Transverse colon (tissue), 4 donors: ENCODE data around the gene CSF3R. TPM values are rescaled to one million over a fixed set of nuclear protein-coding genes. Genes with fewer than 3 reads are reported as not detected.

Experiments used
- DNase-seq: peaks from one replicate; pipeline ENCODE4 v3.0.0-alpha.2; 2019
- H3K27ac ChIP-seq, 4 donors: fragments of 200-600 bp; sonication (generic); 2 replicates each; pipeline ENCODE4 v1.5.1; 2016 to 2018; ENCODE audit warnings: inconsistent platforms in 4 of 4
- H3K27me3 ChIP-seq: fragments of 200-600 bp; sonication (generic); 2 replicates; pipeline ENCODE4 v1.5.1; 2017; ENCODE audit warnings: inconsistent platforms
- H3K36me3 ChIP-seq, 4 donors: fragments of 200-600 bp; sonication (generic); 2 replicates each; pipeline ENCODE4 v1.5.1; 2017 to 2019; ENCODE audit warnings: inconsistent platforms in 4 of 4
- H3K4me1 ChIP-seq, 4 donors: fragments of 200-600 bp; sonication (generic); 2 replicates each; pipeline ENCODE4 v1.5.1; 2017 to 2020; ENCODE audit warnings: inconsistent platforms in 4 of 4
- H3K4me3 ChIP-seq, 4 donors: fragments of 200-600 bp; sonication (generic); 1 replicate in 1 of 4; 2 replicates in 3 of 4; pipeline versions ENCODE4 v1.5.1 to v1.6.1; 2017 to 2019; ENCODE audit warnings: inconsistent platforms in 4 of 4
- H3K9me3 ChIP-seq, 2 donors: fragments of 200-600 bp; sonication (generic); 2 replicates each; pipeline ENCODE4 v1.5.1; 2017 to 2019; ENCODE audit warnings: inconsistent platforms in 2 of 2
- EP300 ChIP-seq: sonication (generic); formaldehyde crosslinking; IDR thresholded peaks from one replicate; pipeline ENCODE4 v1.6.1; 2017; ENCODE audit warnings: antibody characterized with exemption, low read depth
- POLR2A ChIP-seq: fragments of 450-650 bp; IDR thresholded peaks from one replicate; pipeline ENCODE4 v1.6.1; 2016; ENCODE audit warnings: antibody characterized with exemption, mild to moderate bottlenecking, moderate library complexity
- POLR2AphosphoS5 ChIP-seq, 3 donors: sonication (generic); formaldehyde crosslinking; IDR thresholded peaks; one replicate each; pipeline ENCODE4 v1.6.1; 2016; ENCODE audit warnings: antibody characterized with exemption in 3 of 3
- WGBS, 2 donors: methylation state at CpG; one replicate each; pipeline ENCODE4 v1.1.5; 2018; ENCODE audit warnings: low coverage in 1 of 2; 5-methylcytosine and 5-hydroxymethylcytosine counted together
- in situ Hi-C, 4 donors: fragments of 200-750 bp; cut with MboI; loops; one replicate each; pipeline versions ENCODE4 v1.15.0 to v1.15.1; 2017; ENCODE audit warnings: low sequenced_read_pairs in 3 of 4, low pct_ligation_motif_present in 1 of 4, low pct_unique_long_range_greater_than_20kb in 1 of 4
- intact Hi-C: fragments of 100-400 bp; cut with DNase I; formaldehyde crosslinking; loops from one replicate; pipeline ENCODE4 v1.15.1; 2023; ENCODE audit warnings: low total_unique reads
- total RNA-seq, 4 donors: library from RNA; depleted of rRNA; stranded (reverse); fragments of >200 nt; gene quantifications; one replicate each; pipeline ENCODE4 v1.1.0, GENCODE V29; 2016
- TF ChIP-seq, protein P1 (sequence below), 5 experiments: fragments of 200-600 bp in 3 of 5; fragments of 450-650 bp in 2 of 5; sonication (generic) in 3 of 5; IDR thresholded peaks; 1 replicate in 2 of 5; 2 replicates in 3 of 5; pipeline ENCODE4 v1.5.1; 2016 to 2017; ENCODE audit warnings: antibody characterized with exemption in 5 of 5, inconsistent platforms in 3 of 5, mild to moderate bottlenecking in 2 of 5, moderate library complexity in 1 of 5

Gene CSF3R
- total RNA-seq, 4 donors from 2014 or later, result 3.8 to 17.1 (median 5.2) TPM

DNA sequence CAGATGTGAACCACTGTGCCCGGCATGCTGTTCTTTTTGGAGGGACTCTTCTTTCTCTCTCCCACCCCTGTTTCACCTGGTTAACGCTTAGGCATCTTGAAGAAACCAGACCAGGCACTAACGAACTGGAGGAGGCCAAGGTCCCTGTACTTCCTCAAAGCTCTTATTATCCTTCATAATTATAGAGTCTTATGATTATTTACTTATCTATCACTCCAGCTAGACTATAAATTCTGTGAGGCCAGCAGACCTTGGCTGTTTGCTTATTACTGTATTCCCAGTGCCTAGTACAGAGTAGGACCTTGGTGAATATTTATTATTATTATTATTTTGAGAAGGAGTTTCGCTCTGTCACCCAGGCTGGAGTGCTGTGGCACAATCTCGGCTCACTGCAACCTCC lies 5.8 kb downstream of the CSF3R start:
- H3K27ac ChIP-seq, result no peak overlapping the region
- intact Hi-C loops, result no loop called here
- no peak for DNase-seq
- no peaks in the 10 kb centered on the region for H3K36me3 ChIP-seq
- in situ Hi-C loops, result no loop called here
- no peaks in the 10 kb centered on the region for H3K27me3 ChIP-seq
- no peak overlapping the region for H3K4me3 ChIP-seq
- TF ChIP-seq POLR2A (no peak), POLR2AphosphoS5 (IDR thresholded peaks at IDR 0.05) (no peak), EP300 (no peak)
- TF ChIP-seq, protein P1, sequence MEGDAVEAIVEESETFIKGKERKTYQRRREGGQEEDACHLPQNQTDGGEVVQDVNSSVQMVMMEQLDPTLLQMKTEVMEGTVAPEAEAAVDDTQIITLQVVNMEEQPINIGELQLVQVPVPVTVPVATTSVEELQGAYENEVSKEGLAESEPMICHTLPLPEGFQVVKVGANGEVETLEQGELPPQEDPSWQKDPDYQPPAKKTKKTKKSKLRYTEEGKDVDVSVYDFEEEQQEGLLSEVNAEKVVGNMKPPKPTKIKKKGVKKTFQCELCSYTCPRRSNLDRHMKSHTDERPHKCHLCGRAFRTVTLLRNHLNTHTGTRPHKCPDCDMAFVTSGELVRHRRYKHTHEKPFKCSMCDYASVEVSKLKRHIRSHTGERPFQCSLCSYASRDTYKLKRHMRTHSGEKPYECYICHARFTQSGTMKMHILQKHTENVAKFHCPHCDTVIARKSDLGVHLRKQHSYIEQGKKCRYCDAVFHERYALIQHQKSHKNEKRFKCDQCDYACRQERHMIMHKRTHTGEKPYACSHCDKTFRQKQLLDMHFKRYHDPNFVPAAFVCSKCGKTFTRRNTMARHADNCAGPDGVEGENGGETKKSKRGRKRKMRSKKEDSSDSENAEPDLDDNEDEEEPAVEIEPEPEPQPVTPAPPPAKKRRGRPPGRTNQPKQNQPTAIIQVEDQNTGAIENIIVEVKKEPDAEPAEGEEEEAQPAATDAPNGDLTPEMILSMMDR (IDR thresholded peaks at IDR 0.05), result no peak
- no peaks in the 10 kb centered on the region for H3K4me1 ChIP-seq
- H3K9me3 ChIP-seq, result no peaks in the 10 kb centered on the region
- 50 to 78% methylated on average over 4 to 5 of the region's 5 CpGs for WGBS, 2 donors

- 87 to 88% methylated on average over 3 to 7 of the region's 7 CpGs for WGBS, 2 donors
- H3K27ac ChIP-seq, result no peak overlapping the region
These were observed 6.7 kb downstream of the CSF3R start for GRCh38 chr1:36475910-36476604.

DNA sequence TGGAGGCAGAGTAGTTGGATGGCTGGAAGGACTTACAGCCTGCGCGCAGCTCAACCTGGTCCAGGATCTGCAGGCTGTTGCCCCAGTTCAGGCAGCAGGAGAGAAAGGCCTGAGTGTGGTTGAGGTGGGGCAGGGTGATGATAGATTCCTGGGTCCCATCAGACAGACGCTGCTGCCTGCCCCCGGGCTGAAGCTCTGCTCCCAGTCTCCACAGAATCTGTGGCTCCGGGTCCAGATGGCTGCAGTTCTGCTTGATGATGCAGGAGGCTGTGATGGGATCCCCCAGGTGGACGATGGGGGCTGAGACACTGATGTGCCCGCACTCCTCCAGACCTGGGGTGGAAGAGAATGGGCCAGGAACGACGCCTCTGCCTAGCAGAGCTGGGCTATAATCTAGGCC lies 7.4 kb downstream of the CSF3R start:
- Histone ChIP-seq H3K9me3 (no peaks in the 10 kb centered on the region), H3K4me1 (no peaks in the 10 kb centered on the region), H3K36me3 (no peaks in the 10 kb centered on the region), H3K4me3 (no peak overlapping the region), H3K27me3 (no peaks in the 10 kb centered on the region), H3K27ac (no peak overlapping the region)
- DNase-seq, result no peak
- intact Hi-C loops, result no loop called here
- TF ChIP-seq, protein P1 (IDR thresholded peaks at IDR 0.05), result no peak
- TF ChIP-seq POLR2AphosphoS5 (IDR thresholded peaks at IDR 0.05) (no peak), EP300 (no peak), POLR2A (no peak)
- 75% methylated on average over 9 of the region's 9 CpGs; no CpG with 5 or more reads in 1 of the 2 donors for WGBS, 2 donors
- in situ Hi-C loops, result no loop called here

More at GRCh38 chr1:36475910-36476604, 6.7 kb downstream of the CSF3R start:
- Histone ChIP-seq H3K4me3 (no peak overlapping the region), H3K4me1 (no peaks in the 10 kb centered on the region), H3K27me3 (no peaks in the 10 kb centered on the region), H3K9me3 (no peaks in the 10 kb centered on the region), H3K36me3 (no peaks in the 10 kb centered on the region)
- DNase-seq, result no peak
- TF ChIP-seq, protein P1 (IDR thresholded peaks at IDR 0.05), result no peak
- TF ChIP-seq POLR2AphosphoS5 (IDR thresholded peaks at IDR 0.05) (no peak), EP300 (no peak), POLR2A (no peak)
- intact Hi-C loops (no loop called here), in situ Hi-C loops (no loop called here)

DNA sequence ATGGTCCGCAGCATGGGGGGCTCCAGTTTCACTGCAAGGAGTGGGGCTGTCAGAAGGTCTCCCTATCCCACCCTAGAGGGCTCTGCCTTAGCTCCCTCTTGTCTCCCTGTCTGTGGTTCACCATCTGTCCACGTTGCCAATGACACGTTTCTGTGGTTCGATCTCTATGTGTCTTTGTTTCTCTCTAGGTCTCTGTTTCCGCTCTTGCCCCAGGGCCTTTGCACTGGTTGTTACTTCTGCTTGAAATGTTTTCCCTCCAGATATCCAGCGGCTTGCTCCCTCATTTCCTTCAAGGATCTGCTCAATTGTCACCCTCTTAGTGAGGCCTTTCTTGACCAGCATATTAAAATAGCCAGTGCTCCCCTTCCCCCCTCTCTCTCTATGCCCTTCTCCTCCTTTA lies 10.1 kb downstream of the CSF3R start:
- no peak for DNase-seq
- no peak overlapping the region for H3K27ac ChIP-seq
- H3K36me3 ChIP-seq, result no peaks in the 10 kb centered on the region
- TF ChIP-seq EP300, result no peak
- no peak for TF ChIP-seq POLR2A
- no peak for TF ChIP-seq POLR2AphosphoS5 (IDR thresholded peaks at IDR 0.05)
- TF ChIP-seq, protein P1 (IDR thresholded peaks at IDR 0.05), result no peak
- H3K4me1 ChIP-seq, result no peaks in the 10 kb centered on the region
- no peaks in the 10 kb centered on the region for H3K27me3 ChIP-seq
- WGBS, 2 donors, result 91% methylated on average over 6 of the region's 6 CpGs; no CpG with 5 or more reads in 1 of the 2 donors
- no peaks in the 10 kb centered on the region for H3K9me3 ChIP-seq
- intact Hi-C loops (no loop called here), in situ Hi-C loops (no loop called here)
- no peak overlapping the region for H3K4me3 ChIP-seq
